Rectal smooth muscle tissue (tissue), 1 donor: ENCODE measurements around the gene TBC1D10A.

Experiments
- H3K27ac ChIP-seq: one replicate; pipeline ENCODE4 v1.7.0; 2013; ENCODE audit warnings: low read depth, low read length, inconsistent platforms
- H3K27me3 ChIP-seq: one replicate; pipeline ENCODE4 v1.7.0; 2013; ENCODE audit warnings: low read length; ENCODE audit not compliant: control insufficient read depth, insufficient read depth
- H3K36me3 ChIP-seq: one replicate; pipeline ENCODE4 v1.7.0; 2013; ENCODE audit warnings: low read length; ENCODE audit not compliant: control insufficient read depth, insufficient read depth
- H3K4me1 ChIP-seq: one replicate; pipeline ENCODE4 v1.7.0; 2013; ENCODE audit warnings: low read length; ENCODE audit not compliant: control insufficient read depth, insufficient read depth
- H3K4me3 ChIP-seq: one replicate; pipeline ENCODE4 v1.7.0; 2013; ENCODE audit warnings: low read length
- H3K9ac ChIP-seq: one replicate; pipeline ENCODE4 v1.7.0; 2013; ENCODE audit warnings: low read length

The TBC1D10A gene, protein sequence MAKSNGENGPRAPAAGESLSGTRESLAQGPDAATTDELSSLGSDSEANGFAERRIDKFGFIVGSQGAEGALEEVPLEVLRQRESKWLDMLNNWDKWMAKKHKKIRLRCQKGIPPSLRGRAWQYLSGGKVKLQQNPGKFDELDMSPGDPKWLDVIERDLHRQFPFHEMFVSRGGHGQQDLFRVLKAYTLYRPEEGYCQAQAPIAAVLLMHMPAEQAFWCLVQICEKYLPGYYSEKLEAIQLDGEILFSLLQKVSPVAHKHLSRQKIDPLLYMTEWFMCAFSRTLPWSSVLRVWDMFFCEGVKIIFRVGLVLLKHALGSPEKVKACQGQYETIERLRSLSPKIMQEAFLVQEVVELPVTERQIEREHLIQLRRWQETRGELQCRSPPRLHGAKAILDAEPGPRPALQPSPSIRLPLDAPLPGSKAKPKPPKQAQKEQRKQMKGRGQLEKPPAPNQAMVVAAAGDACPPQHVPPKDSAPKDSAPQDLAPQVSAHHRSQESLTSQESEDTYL

DNA sequence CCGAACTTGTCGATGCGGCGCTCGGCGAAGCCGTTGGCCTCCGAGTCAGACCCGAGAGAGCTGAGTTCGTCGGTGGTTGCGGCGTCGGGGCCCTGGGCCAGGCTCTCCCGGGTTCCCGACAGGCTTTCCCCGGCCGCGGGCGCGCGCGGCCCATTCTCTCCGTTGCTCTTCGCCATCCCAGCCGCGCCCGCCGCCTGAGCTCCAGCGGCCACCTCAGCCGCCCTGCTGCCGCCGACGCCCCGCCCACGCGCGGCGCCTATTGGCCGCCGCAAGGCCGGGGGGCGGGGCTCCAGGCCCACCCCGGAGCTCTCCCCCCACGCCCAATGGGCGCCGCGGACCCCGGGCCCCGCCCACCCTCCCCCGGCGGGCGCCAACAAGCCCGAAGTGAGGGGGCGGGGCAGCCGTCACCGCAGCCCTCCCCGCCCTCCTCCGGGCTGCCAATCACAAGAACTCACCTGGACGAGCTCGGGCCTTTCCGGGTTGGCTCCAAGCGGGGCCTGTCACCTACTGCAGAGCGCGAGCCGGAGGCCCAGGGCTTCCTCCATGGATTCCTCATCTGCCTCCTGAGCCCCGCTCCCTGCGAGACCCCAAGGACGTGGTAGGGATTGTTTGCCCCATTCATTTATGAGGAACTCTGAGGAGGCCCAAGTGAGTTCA lies at the start of gene TBC1D10A:
TSS of gene TBC1D10A (minus strand) at position 236 of the 657 bp plus-strand sequence. CDS start at position 176, 60 bp downstream.
- H3K27me3 ChIP-seq, result no peaks in the 10 kb centered on the region
- peak within 1 kb of the TSS; percentile 90 for H3K9ac ChIP-seq
- H3K27ac ChIP-seq, result peak within 1 kb of the TSS; percentile 84
- peak within 1 kb of the TSS; percentile 92 for H3K4me3 ChIP-seq
- peaks cover 19% of the 10 kb centered on the region for H3K4me1 ChIP-seq
- H3K36me3 ChIP-seq, result peaks cover 4% of the 10 kb centered on the region

DNA sequence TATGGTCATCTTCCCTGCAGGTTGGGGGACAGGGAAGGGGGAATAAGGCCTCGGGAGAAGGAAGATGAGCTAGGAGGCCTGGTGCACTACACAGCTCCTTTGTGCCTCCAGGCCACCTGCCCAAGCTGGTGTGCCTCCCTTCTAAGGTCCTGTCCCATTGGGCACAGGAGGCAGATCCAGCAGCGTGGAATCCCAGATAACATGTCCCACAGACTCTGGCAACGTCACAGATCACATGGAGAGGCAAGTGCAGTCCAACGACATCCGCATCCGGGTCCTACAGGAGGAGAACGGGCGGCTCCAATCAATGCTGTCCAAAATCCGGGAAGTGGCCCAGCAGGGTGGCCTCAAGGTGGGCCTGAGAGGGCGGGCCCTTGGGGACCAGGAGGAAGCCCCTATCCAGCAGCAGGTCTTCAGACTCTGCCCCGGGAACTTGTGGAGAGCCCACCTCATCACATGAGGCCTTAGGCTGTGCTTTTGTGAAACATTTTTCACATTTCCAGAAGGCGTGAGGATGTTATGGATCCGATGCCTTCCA lies 48.6 kb upstream of the TBC1D10A start:
- Histone ChIP-seq H3K27me3 (no peaks in the 10 kb centered on the region), H3K9ac (no peak overlapping the region), H3K4me3 (no peak overlapping the region), H3K27ac (no peak overlapping the region), H3K4me1 (no peaks in the 10 kb centered on the region), H3K36me3 (no peaks in the 10 kb centered on the region)

DNA sequence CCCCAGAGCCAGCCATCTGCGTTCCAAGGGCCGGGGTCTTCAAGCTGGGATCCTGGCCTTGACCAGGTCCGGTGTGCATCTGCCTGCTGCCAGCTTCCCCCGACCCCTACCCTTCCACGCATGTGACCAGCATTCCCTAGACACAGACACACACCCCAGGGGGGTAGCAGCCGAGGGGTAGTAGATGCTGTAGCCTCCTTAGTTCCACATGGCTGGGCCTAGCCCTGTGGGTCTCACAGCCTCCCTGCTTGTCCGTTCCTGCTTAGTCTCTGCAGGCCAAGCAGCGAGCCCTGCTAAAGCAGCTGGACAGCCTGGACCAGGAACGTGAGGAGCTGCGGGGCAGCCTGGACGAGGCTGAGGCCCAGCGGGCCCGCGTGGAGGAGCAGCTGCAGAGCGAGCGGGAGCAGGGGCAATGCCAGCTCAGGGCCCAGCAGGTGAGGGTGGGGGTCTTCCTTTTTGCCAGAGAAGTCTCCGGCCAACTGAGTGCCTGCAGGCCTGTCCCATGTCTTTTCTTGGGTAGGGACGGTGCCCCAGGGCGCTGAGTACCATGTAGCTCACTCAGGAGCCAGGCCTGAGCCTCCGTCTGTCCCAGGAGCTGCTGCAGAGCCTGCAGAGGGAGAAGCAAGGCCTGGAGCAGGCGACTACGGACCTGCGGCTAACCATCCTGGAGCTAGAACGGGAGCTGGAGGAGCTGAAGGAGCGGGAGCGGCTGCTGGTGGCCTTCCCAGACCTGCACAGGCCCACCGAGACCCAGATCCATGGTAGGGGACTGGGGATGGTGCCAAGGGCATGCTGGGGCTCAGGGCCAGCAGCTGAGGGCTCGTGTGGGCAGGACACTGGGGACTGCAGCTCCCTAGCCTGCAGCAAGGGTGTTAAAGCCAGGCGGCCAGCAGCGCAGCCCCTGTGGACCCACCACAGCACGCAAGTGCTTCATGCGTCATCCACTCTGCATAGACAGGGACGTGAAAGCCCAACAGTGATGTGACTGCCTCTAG lies 46.9 kb upstream of the TBC1D10A start:
- no peaks in the 10 kb centered on the region for H3K4me1 ChIP-seq
- H3K4me3 ChIP-seq, result no peak overlapping the region
- H3K27me3 ChIP-seq, result no peaks in the 10 kb centered on the region
- H3K36me3 ChIP-seq, result no peaks in the 10 kb centered on the region
- H3K9ac ChIP-seq, result no peak overlapping the region
- no peak overlapping the region for H3K27ac ChIP-seq

GRCh38 chr22:30372915-30373314 lies 46.2 kb upstream of the TBC1D10A start:
- H3K9ac ChIP-seq, result no peak overlapping the region
- H3K36me3 ChIP-seq, result no peaks in the 10 kb centered on the region
- H3K27ac ChIP-seq, result no peak overlapping the region
- no peak overlapping the region for H3K4me3 ChIP-seq
- H3K27me3 ChIP-seq, result no peaks in the 10 kb centered on the region
- H3K4me1 ChIP-seq, result no peaks in the 10 kb centered on the region

- Histone ChIP-seq H3K4me3 (no peak overlapping the region), H3K9ac (no peak overlapping the region), H3K27me3 (no peaks in the 10 kb centered on the region), H3K27ac (no peak overlapping the region), H3K4me1 (no peaks in the 10 kb centered on the region), H3K36me3 (no peaks in the 10 kb centered on the region)
Observed at GRCh38 chr22:30371981-30372380, 45.2 kb upstream of the TBC1D10A start.

DNA sequence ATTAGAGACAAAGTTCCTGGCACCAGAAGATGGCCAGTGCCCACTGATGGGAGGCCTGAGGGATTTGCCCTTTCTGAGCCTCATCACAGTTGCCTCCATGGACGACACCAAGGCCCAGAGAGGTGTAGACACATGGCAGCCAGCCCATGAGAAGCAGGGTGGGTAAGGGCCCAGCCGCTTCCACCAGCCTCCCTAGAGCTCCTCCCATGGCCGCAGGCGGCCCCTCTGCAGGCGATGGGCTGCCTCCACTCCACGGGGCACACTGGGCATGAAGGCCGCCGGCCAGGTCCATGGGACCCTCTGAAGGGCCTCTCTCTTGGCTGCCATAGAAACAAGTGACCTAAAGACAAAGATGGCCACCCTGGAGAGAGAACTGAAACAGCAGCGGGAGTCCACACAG lies 44.6 kb upstream of the TBC1D10A start:
- no peaks in the 10 kb centered on the region for H3K4me1 ChIP-seq
- H3K36me3 ChIP-seq, result no peaks in the 10 kb centered on the region
- no peak overlapping the region for H3K27ac ChIP-seq
- no peak overlapping the region for H3K4me3 ChIP-seq
- no peaks in the 10 kb centered on the region for H3K27me3 ChIP-seq
- H3K9ac ChIP-seq, result no peak overlapping the region

- Histone ChIP-seq H3K36me3 (no peaks in the 10 kb centered on the region), H3K9ac (no peak overlapping the region), H3K27ac (no peak overlapping the region), H3K4me1 (no peaks in the 10 kb centered on the region), H3K27me3 (no peaks in the 10 kb centered on the region), H3K4me3 (no peak overlapping the region)
Observed at GRCh38 chr22:30370641-30371230, 44.0 kb upstream of the TBC1D10A start.

DNA sequence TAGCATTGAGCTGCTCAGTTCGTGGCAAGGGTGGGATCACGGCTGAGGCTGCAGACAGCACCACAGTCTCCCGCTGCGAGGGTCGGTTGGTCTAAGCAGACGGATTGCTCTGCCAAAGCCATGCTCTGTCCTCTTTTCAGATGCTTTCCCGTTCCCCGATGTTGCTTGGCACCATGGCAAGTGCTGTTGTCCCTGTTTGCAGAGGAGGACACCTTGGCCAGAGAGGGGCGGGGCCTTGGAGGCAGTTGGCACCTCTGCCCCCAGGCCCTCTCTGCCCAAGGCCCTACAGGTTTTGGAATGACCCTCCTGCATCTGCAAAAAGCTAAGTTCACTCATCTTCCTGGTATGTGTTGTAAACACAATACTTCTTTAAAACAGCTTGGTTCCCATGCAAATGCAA lies 41.7 kb upstream of the TBC1D10A start:
- no peak overlapping the region for H3K9ac ChIP-seq
- H3K36me3 ChIP-seq, result no peaks in the 10 kb centered on the region
- H3K4me1 ChIP-seq, result no peaks in the 10 kb centered on the region
- no peak overlapping the region for H3K4me3 ChIP-seq
- H3K27me3 ChIP-seq, result no peaks in the 10 kb centered on the region
- no peak overlapping the region for H3K27ac ChIP-seq

GRCh38 chr22:30365891-30366290 lies 39.1 kb upstream of the TBC1D10A start:
- H3K9ac ChIP-seq, result no peak overlapping the region
- H3K27me3 ChIP-seq, result no peaks in the 10 kb centered on the region
- no peaks in the 10 kb centered on the region for H3K4me1 ChIP-seq
- H3K36me3 ChIP-seq, result no peaks in the 10 kb centered on the region
- H3K27ac ChIP-seq, result no peak overlapping the region
- no peak overlapping the region for H3K4me3 ChIP-seq

DNA sequence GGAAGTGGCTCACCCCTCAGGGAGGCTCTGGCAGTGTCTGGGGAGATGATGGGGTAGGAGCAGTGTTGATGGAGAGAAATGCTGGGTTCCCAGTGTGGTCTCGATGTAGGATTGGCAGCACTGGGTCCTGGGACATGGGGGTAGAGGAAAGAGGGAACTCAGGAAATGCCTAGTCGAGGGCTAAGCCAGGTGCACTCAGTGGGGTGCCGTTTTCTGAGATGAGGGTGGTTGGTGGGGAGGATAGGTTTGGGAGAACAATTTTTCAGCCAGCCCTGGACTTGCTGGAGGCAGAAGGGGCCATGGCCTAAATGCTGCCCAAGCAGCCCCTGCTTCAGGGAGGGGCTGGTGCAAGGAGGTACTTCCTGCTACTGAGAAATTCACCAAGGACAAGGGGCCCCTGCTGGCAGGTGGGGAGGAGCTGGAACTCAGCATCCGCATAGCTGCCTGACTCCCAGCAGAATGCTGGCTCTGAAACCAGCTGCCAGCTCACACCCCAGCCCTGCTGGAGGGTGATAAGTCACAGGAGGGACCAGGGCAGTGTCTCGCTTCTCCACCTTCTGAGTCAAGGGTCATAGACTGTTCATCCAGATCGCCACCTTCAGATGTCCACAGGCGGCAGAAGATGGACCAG lies 36.0 kb upstream of the TBC1D10A start:
- no peak overlapping the region for H3K27ac ChIP-seq
- H3K27me3 ChIP-seq, result no peaks in the 10 kb centered on the region
- H3K9ac ChIP-seq, result no peak overlapping the region
- H3K4me1 ChIP-seq, result no peaks in the 10 kb centered on the region
- no peak overlapping the region for H3K4me3 ChIP-seq
- H3K36me3 ChIP-seq, result no peaks in the 10 kb centered on the region

DNA sequence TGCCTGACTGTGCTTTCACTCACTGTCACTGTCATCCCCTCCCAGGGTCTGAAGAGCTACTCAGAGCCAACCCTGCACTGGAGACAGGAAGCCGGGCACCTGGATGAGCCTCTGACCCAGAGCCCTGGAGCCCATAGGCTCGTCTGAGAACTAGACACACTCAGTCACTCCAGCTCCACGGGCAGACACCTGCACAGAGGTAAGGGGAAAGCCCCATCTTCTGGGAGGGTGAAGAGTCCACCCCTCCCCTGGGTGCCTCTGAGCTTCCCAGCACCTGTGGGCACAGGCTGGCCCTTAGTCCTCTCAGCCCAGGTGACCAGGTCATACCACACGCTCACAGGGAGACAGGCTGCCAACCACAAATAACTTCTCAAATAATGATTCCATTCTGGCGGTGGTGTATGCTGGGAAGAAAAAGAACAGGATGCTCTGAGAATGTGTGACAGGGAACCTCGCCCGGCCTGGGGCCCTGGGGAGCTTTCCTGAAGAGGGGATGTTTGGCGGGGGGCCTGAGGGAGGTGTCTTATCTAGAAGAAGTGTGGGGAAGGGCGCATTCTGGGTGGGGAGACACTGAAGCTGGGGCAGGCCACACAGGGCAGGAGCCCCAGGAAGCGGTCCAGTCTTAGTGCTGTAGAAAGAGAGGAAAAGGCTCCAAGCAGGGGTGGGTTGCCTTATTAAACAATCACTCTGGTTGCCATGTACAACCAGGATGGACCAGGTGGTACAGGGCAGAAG lies 35.3 kb upstream of the TBC1D10A start:
- H3K4me1 ChIP-seq, result no peaks in the 10 kb centered on the region
- no peaks in the 10 kb centered on the region for H3K36me3 ChIP-seq
- no peak overlapping the region for H3K27ac ChIP-seq
- no peak overlapping the region for H3K9ac ChIP-seq
- H3K4me3 ChIP-seq, result no peak overlapping the region
- H3K27me3 ChIP-seq, result no peaks in the 10 kb centered on the region
